ENCODE results near the gene NHS. TPM values are rescaled to one million over a fixed set of nuclear protein-coding genes. Genes with fewer than 3 reads are reported as not detected.

Gene NHS
- polyA plus RNA-seq, 1 donor (not counting 4 experiments of a cell fraction or from before 2014, with no cell fraction given): 5.4 TPM

- Histone ChIP-seq H3K4me3 (ENCODE audit: control insufficient read depth in 2 of 3, extremely low read depth in 1 of 3, insufficient read depth in 2 of 3, low read depth in 1 of 3, low read length in 3 of 3) (no peak overlapping the region), H3K27ac (ENCODE audit: control insufficient read depth, insufficient read depth, low read length) (no peak overlapping the region), H3K36me3 (ENCODE audit: control insufficient read depth in 2 of 2, extremely low read depth in 1 of 2, insufficient read depth in 2 of 2, low read length in 2 of 2) (no peaks in the 10 kb centered on the region), H3K9me3 (ENCODE audit: control insufficient read depth, low read depth, low read length) (no peaks in the 10 kb centered on the region), H3K4me2 (ENCODE audit: control insufficient read depth, extremely low read depth, insufficient read depth, low read depth, low read length) (no peak overlapping the region), H2AFZ (ENCODE audit: control insufficient read depth, low read length) (no peak overlapping the region), H3K9me1 (ENCODE audit: control insufficient read depth, extremely low read depth, insufficient read depth, low read length) (no peaks in the 10 kb centered on the region), H3K27me3 (ENCODE audit: control insufficient read depth, extremely low read depth, insufficient read depth, low read length) (peaks cover 4% of the 10 kb centered on the region), H3K4me1 (ENCODE audit: control insufficient read depth, extremely low read depth, insufficient read depth, low read length) (peaks cover 9% of the 10 kb centered on the region), H3K9ac (ENCODE audit: control insufficient read depth, extremely low read depth, insufficient read depth, low read length) (no peak overlapping the region), H4K20me1 (ENCODE audit: control insufficient read depth, extremely low read depth, insufficient read depth, low read length) (peaks cover 6% of the 10 kb centered on the region), H3K79me2 (ENCODE audit: control insufficient read depth, insufficient read depth, low read length) (peaks cover 7% of the 10 kb centered on the region)
- dilution Hi-C loops (cut with MboI; ENCODE audit: extremely low pct_ligation_motif_present, low sequenced_read_pairs): no loop called here
- FAIRE-seq (no peak), DNase-seq (ENCODE audit: low read depth, low spot score) (no peak)
- TF ChIP-seq EZH2 (IDR thresholded peaks at IDR 0.05; ENCODE audit: low read length) (no peak), CTCF (optimal IDR thresholded peaks at IDR 0.05 in 1 of 3, IDR thresholded peaks at IDR 0.05 in 1 of 3, conservative IDR thresholded peaks at IDR 0.05 in 1 of 3; ENCODE audit: extremely low read depth in 1 of 3, insufficient read depth in 2 of 3, low read length in 3 of 3) (no peak)
These were observed 120.1 kb downstream of the NHS start for GRCh38 chrX:17495052-17495451.

GRCh38 chrX:17496407-17496806 lies 121.4 kb downstream of the NHS start:
- dilution Hi-C loops (cut with MboI; ENCODE audit: extremely low pct_ligation_motif_present, low sequenced_read_pairs): no loop called here
- H3K36me3 ChIP-seq (ENCODE audit: control insufficient read depth in 2 of 2, extremely low read depth in 1 of 2, insufficient read depth in 2 of 2, low read length in 2 of 2): no peaks in the 10 kb centered on the region
- H3K9me1 ChIP-seq (ENCODE audit: control insufficient read depth, extremely low read depth, insufficient read depth, low read length): no peaks in the 10 kb centered on the region
- H3K27ac ChIP-seq (ENCODE audit: control insufficient read depth, insufficient read depth, low read length): no peak overlapping the region
- H3K4me2 ChIP-seq (ENCODE audit: control insufficient read depth, extremely low read depth, insufficient read depth, low read depth, low read length): no peak overlapping the region
- FAIRE-seq (no peak), DNase-seq (ENCODE audit: low read depth, low spot score) (no peak)
- no peak overlapping the region for H2AFZ ChIP-seq (ENCODE audit: control insufficient read depth, low read length)
- H3K4me1 ChIP-seq (ENCODE audit: control insufficient read depth, extremely low read depth, insufficient read depth, low read length): peaks cover 9% of the 10 kb centered on the region
- H3K4me3 ChIP-seq (ENCODE audit: control insufficient read depth in 2 of 3, extremely low read depth in 1 of 3, insufficient read depth in 2 of 3, low read depth in 1 of 3, low read length in 3 of 3): no peak overlapping the region
- H3K9ac ChIP-seq (ENCODE audit: control insufficient read depth, extremely low read depth, insufficient read depth, low read length): no peak overlapping the region
- TF ChIP-seq EZH2 (IDR thresholded peaks at IDR 0.05; ENCODE audit: low read length) (no peak), CTCF (optimal IDR thresholded peaks at IDR 0.05 in 1 of 3, IDR thresholded peaks at IDR 0.05 in 1 of 3, conservative IDR thresholded peaks at IDR 0.05 in 1 of 3; ENCODE audit: extremely low read depth in 1 of 3, insufficient read depth in 2 of 3, low read length in 3 of 3) (no peak)
- no peaks in the 10 kb centered on the region for H3K9me3 ChIP-seq (ENCODE audit: control insufficient read depth, low read depth, low read length)
- peaks cover 11% of the 10 kb centered on the region for H3K79me2 ChIP-seq (ENCODE audit: control insufficient read depth, insufficient read depth, low read length)
- peaks cover 4% of the 10 kb centered on the region for H3K27me3 ChIP-seq (ENCODE audit: control insufficient read depth, extremely low read depth, insufficient read depth, low read length)
- H4K20me1 ChIP-seq (ENCODE audit: control insufficient read depth, extremely low read depth, insufficient read depth, low read length): peaks cover 6% of the 10 kb centered on the region
